IgD-negative memory B cell (primary cell): ENCODE measurements around the gene ZNF627. TPM values are rescaled to one million over a fixed set of nuclear protein-coding genes. Genes with fewer than 3 reads are reported as not detected.
"Not testable (repeated sequence)": the region's sequence is repeated elsewhere in the genome, so short reads cannot be mapped to it uniquely, and the experiment has no call there.

Source experiments
- H3K27ac Mint-ChIP-seq, 3 donors: one replicate each; pipeline ENCODE4 v1.8.0; 2020 to 2022; ENCODE audit warnings: mild to moderate bottlenecking in 3 of 3, mixed read lengths in 3 of 3, moderate library complexity in 1 of 3
- H3K27me3 Mint-ChIP-seq: one replicate; pipeline ENCODE4 v1.8.0; 2021; ENCODE audit warnings: mixed read lengths
- H3K36me3 Mint-ChIP-seq: one replicate; pipeline ENCODE4 v1.8.0; 2020; ENCODE audit warnings: mild to moderate bottlenecking, mixed read lengths
- H3K4me1 Mint-ChIP-seq, 3 donors: one replicate each; pipeline ENCODE4 v1.8.0; 2020 to 2022; ENCODE audit warnings: mixed read lengths in 3 of 3, mild to moderate bottlenecking in 1 of 3
- H3K4me3 Mint-ChIP-seq, 4 donors: one replicate each; pipeline ENCODE4 v1.8.0; 2020 to 2022; ENCODE audit warnings: mild to moderate bottlenecking in 4 of 4, mixed read lengths in 4 of 4, moderate library complexity in 3 of 4
- H3K9me3 Mint-ChIP-seq, 3 donors: one replicate each; pipeline ENCODE4 v1.8.0; 2020 to 2021; ENCODE audit warnings: mixed read lengths in 3 of 3, mild to moderate bottlenecking in 1 of 3
- polyA plus RNA-seq: library from polyadenylated mRNA; unstranded; fragments of 300-500 nt; fragmentation: Illumina TruSeq; gene quantifications from one replicate; pipeline ENCODE4 v1.2.3, GENCODE V29; 2021

The ZNF627 gene
- polyA plus RNA-seq, 1 donor from 2014 or later, result 7.7 TPM

- Mint-ChIP-seq H3K27me3 (peaks cover 19% of the 10 kb centered on the region), H3K4me1 (peaks cover 11 to 14% (median 13%) of the 10 kb centered on the region in 3 donors), H3K36me3 (peaks cover under 1% of the 10 kb centered on the region), H3K4me3 (no peak overlapping the region), H3K9me3 (peaks cover 0 to 2% (median 2%) of the 10 kb centered on the region in 3 donors), H3K27ac (no peak overlapping the region)
These were observed 29.0 kb downstream of the ZNF627 start for GRCh38 chr19:11626252-11626651.

DNA sequence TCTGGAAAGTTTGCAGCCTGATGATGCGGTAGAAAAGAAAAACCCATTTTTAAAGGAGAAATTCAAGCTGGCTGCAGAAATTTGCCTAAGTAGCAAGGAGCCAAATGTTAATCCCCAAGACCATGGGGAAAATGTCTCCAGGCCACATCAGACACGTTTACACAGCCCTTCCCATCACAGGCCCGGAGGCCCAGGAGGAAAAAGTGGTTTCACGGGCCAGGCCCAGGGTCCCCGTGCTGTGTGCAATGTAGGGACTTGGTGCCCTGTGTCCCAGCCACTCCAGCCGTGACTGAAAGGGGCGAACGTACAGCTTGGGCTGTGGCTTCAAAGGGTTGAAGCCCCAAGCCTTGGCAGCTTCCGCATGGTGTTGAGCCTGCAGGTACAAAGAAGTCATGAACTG is 35.9 kb downstream of the ZNF627 start:
- no peak overlapping the region for H3K27ac Mint-ChIP-seq
- H3K4me3 Mint-ChIP-seq, result no peak overlapping the region
- peaks cover 0 to 16% (median 15%) of the 10 kb centered on the region in 3 donors for H3K9me3 Mint-ChIP-seq
- peaks cover 2% of the 10 kb centered on the region for H3K36me3 Mint-ChIP-seq
- peaks cover 6% of the 10 kb centered on the region for H3K27me3 Mint-ChIP-seq
- H3K4me1 Mint-ChIP-seq, result peaks cover 0 to 2% (median 0%) of the 10 kb centered on the region in 3 donors

DNA sequence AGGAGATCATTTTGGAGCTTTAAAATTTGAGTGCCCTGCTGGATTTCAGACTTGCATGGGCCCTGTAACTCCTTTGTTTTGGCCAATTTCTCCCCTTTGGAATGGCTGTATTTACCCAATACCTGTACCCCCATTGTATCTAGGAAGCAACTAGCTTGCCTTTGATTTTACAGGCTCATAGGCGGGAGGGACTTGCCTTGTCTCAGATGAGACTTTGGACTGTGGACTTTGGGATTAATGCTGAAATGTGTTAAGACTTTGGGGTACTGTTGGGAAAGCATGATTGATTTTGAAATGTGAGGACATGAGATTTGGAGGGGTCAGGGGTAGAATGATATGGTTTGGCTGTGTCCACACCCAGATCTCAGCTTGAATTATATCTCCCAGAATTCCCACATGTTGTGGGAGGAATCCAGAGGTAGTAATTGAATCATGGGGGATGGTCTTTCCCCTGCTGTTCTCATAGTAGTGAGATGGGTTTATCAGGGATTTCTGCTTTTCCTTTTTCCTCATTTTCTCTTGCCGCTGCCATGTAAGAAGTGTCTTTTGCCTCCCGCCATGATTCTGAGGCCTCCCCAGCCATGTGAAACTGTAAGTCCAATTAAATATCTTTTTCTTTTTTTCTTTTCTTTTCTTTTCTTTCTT is 36.9 kb downstream of the ZNF627 start:
- H3K4me1 Mint-ChIP-seq, H3K4me3 Mint-ChIP-seq, H3K27ac Mint-ChIP-seq, H3K27me3 Mint-ChIP-seq, H3K36me3 Mint-ChIP-seq: not testable (repeated sequence)
- H3K9me3 Mint-ChIP-seq, result peaks cover 0 to 16% (median 15%) of the 10 kb centered on the region in 3 donors

DNA sequence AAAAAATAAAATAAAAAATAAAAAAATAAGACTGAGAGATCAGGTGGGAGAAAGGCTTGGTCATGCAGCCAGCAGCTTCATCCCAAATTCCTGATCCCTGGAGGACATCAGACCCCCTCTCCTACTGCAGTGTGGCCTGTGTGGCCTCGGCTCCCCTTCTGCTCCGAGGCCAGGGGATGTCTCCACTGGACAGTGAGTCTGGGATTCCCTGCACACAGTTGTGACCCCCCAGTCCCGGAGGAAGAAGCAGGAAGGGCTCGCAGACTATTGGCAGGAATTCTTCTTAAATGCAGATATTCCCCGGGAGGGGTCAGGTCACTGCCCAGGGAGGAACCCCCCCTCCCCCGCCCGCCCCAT is 41.9 kb downstream of the ZNF627 start:
- Mint-ChIP-seq H3K27ac (peak overlapping the region in 1 of 3 donors; percentile 39), H3K4me1 (peaks cover 0 to 3% (median 2%) of the 10 kb centered on the region in 3 donors), H3K36me3 (peaks cover 2% of the 10 kb centered on the region), H3K4me3 (peak overlapping the region in 3 of 4 donors; percentile 76 to 94 (median 79)), H3K9me3 (peaks cover 0 to 1% (median 0%) of the 10 kb centered on the region in 3 donors), H3K27me3 (peaks cover 7% of the 10 kb centered on the region)

DNA sequence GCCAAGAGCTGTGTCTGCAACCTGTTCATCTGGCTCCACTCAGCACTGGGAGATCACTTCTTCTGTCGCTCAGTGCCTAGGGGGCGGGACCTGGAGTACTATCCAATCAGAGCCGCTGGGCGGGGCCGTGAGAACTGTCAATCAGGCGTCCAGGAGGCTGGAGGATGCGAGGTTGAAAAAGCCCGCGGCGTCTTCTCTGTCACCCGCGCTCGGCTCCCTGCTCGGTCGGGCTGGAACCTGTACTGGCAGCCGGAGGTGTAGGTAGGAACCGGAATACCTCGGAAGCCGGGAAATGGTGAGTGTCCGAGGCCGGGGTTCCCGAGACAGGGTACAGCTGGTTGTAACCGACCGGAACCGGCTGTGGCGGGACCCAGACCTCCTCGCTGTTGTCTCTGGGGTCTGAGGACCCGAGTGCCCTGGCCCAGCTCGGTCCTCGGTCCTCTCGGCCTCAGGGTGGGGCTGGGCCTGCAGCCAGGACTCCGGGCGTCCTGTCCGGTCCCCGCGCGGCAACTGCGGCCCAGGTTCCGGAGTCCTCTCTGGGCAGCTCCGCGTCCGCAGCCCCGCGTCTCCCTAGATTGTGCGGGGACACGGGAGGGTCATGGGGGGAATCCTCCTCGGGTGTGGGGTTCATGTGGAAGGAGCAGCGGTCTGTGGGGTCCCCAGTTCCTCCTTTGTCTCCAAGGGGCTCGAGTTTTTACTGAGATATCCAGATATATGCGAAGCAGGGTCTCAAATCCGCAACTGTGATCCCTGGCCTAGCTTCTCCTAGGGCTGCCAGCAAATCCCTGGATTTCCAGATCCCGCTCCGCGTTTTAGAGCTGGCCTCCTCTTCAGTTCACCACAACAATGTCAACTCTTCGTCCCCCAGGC is 42.6 kb downstream of the ZNF627 start:
- H3K27ac Mint-ChIP-seq, result peak overlapping the region in 1 of 3 donors; percentile 39
- H3K27me3 Mint-ChIP-seq, result peaks cover 7% of the 10 kb centered on the region
- H3K36me3 Mint-ChIP-seq, result peaks cover 2% of the 10 kb centered on the region
- no peaks in the 10 kb centered on the region for H3K9me3 Mint-ChIP-seq
- H3K4me3 Mint-ChIP-seq, result peak overlapping the region; percentile 76 to 94 (median 85)
- H3K4me1 Mint-ChIP-seq, result peaks cover 0 to 3% (median 2%) of the 10 kb centered on the region in 3 donors

DNA sequence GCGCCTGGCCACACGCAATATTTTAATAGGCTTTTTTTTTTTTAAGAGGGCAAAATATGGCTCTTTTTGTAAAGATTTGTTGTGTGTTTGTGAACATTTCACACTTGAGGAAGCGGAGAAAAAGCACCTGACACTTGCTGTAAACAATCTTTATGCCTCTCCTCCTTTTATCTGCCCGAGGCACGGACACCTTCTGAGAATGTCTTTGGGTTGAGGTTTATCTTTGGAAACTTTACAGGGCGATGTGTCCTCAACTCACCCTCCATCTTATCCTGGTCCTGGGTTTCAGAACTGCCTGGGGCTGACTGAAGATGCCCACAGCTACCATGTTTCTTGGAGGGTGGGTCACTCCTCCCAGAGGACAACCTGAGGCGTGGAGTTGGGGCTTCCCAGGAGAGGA is 44.0 kb downstream of the ZNF627 start:
- no peaks in the 10 kb centered on the region for H3K36me3 Mint-ChIP-seq
- peak overlapping the region in 1 of 4 donors; percentile 70 for H3K4me3 Mint-ChIP-seq
- peaks cover 0 to 3% (median 0%) of the 10 kb centered on the region in 3 donors for H3K4me1 Mint-ChIP-seq
- H3K9me3 Mint-ChIP-seq, result no peaks in the 10 kb centered on the region
- no peak overlapping the region for H3K27ac Mint-ChIP-seq
- H3K27me3 Mint-ChIP-seq, result peaks cover 7% of the 10 kb centered on the region

GRCh38 chr19:11642902-11643301 is 45.6 kb downstream of the ZNF627 start:
- Mint-ChIP-seq H3K4me3 (no peak overlapping the region), H3K27me3 (peaks cover 7% of the 10 kb centered on the region), H3K27ac (no peak overlapping the region), H3K36me3 (no peaks in the 10 kb centered on the region), H3K9me3 (no peaks in the 10 kb centered on the region), H3K4me1 (peaks cover 0 to 3% (median 0%) of the 10 kb centered on the region in 3 donors)

DNA sequence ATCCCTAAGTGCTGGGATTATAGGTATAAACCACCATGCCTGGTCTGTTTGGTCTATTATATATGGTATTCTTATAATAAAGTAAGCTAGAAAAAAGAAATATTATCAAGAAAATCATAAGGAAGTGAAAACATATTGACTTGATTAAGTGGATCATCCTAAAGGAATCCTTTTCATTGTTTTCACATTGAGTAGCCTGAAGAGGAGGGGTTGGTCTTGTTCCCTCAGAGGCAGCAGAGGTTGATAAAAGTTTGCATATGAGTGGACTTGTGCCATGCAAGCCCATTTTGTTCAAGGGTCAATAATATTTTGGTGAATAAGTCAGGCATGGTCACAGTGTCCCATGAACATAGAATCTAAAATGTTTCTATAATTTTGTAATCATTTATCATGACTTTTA is 52.7 kb downstream of the ZNF627 start:
- Mint-ChIP-seq H3K4me1 (no peaks in the 10 kb centered on the region), H3K36me3 (peaks cover 2% of the 10 kb centered on the region), H3K9me3 (peaks cover 2 to 22% (median 19%) of the 10 kb centered on the region in 3 donors), H3K27ac (no peak overlapping the region), H3K4me3 (no peak overlapping the region), H3K27me3 (no peaks in the 10 kb centered on the region)

DNA sequence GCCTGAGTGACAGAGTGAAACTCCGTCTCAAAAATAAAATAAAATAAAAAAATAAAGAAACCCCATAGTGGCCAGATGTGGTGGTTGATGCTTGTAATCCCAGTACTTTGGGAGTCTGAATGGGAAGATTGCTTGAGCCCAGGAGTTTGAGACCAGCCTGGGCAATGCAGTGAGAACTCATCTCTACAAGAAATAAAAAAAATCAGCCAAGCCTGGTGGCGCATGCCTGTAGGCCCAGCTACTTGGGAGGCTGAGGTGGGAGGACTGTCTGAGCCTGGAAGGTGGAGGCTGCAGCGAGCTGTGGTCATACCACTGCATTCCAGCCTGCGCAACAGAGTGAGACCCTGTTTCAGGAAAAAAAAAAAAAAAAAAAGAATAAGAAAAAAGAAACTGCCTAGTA is 53.8 kb downstream of the ZNF627 start:
- Mint-ChIP-seq H3K4me3 (no peak overlapping the region), H3K36me3 (peaks cover 2% of the 10 kb centered on the region), H3K27ac (no peak overlapping the region), H3K9me3 (peaks cover 4 to 22% (median 19%) of the 10 kb centered on the region in 3 donors), H3K27me3 (no peaks in the 10 kb centered on the region), H3K4me1 (no peaks in the 10 kb centered on the region)

DNA sequence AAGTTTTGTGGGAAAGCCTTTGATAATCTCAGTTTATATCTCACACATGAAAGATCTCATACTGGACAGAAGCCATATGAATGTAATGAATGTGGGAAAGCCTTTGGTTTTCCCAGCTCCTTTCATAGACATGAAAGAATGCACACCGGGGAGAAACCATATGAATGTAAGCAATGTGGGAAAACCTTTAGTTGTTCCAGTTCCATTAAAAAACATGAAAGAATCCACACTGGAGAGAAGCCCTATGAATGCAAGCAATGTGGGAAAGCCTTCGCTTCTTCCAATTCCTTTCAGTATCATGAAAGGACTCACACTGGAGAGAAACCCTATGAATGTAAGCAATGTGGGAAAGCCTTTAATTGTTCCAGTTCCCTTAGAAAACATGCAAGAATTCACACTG is 54.8 kb downstream of the ZNF627 start:
- Mint-ChIP-seq H3K9me3 (peaks cover 4 to 22% (median 19%) of the 10 kb centered on the region in 3 donors), H3K27me3 (no peaks in the 10 kb centered on the region), H3K36me3 (peaks cover 2% of the 10 kb centered on the region), H3K27ac (no peak overlapping the region), H3K4me3 (no peak overlapping the region), H3K4me1 (no peaks in the 10 kb centered on the region)

- Mint-ChIP-seq H3K4me3 (peak overlapping the region in 1 of 4 donors; percentile 32), H3K27me3 (no peaks in the 10 kb centered on the region), H3K4me1 (no peaks in the 10 kb centered on the region), H3K27ac (no peak overlapping the region), H3K9me3 (peaks cover 4 to 22% (median 19%) of the 10 kb centered on the region in 3 donors), H3K36me3 (peaks cover 2% of the 10 kb centered on the region)
These were observed 55.2 kb downstream of the ZNF627 start for GRCh38 chr19:11652492-11652891.

GRCh38 chr19:11656535-11656934 is 59.3 kb downstream of the ZNF627 start:
- peaks cover 1% of the 10 kb centered on the region for H3K27me3 Mint-ChIP-seq
- no peak overlapping the region for H3K27ac Mint-ChIP-seq
- H3K36me3 Mint-ChIP-seq, result peaks cover 2% of the 10 kb centered on the region
- peaks cover 2 to 19% (median 17%) of the 10 kb centered on the region in 3 donors for H3K9me3 Mint-ChIP-seq
- no peak overlapping the region for H3K4me3 Mint-ChIP-seq
- H3K4me1 Mint-ChIP-seq, result no peaks in the 10 kb centered on the region

DNA sequence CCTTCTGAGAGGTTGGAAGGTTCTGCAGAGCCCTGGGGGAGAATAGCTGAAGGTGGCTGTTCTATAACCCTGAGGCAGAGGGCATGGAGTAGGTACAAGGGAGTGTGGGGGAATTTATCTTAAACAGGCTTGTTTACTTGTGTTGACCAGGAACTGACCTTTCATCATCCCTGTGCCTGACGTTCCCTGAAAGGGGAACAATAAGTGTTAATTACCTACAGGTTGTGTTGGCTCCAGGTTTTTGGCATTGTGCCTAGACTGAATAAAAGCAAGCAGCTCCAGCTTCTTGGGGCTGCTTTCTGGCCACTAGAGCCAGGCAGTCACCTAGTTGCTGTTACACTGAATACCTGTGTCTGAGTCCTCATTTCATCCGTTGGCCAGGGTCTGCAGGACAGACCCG is 60.0 kb downstream of the ZNF627 start:
- H3K27ac Mint-ChIP-seq, result no peak overlapping the region
- H3K27me3 Mint-ChIP-seq, result peaks cover 1% of the 10 kb centered on the region
- no peaks in the 10 kb centered on the region for H3K4me1 Mint-ChIP-seq
- peaks cover 1% of the 10 kb centered on the region for H3K36me3 Mint-ChIP-seq
- H3K4me3 Mint-ChIP-seq, result no peak overlapping the region
- H3K9me3 Mint-ChIP-seq, result peaks cover 2 to 12% (median 10%) of the 10 kb centered on the region in 3 donors

DNA sequence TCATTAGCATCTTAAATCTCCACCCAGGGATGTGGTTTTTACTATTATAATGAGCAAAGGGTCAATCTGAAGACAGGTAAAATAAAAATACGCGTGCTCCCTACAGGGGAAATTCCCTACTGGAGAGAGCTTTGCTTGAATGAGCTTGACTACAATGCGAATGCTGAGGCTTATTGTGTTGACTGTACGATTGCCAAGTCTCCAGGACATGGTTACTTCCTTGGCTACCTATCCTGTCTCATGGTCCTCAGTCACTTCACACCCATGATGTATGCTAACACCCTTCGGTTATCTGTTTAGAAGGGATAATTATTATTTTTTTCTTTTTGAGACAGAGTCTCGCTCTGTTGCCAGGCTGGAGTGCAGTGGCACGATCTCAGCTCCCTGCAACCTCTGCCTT is 61.7 kb downstream of the ZNF627 start:
- H3K27me3 Mint-ChIP-seq, result peaks cover 1% of the 10 kb centered on the region
- no peaks in the 10 kb centered on the region for H3K4me1 Mint-ChIP-seq
- no peak overlapping the region for H3K4me3 Mint-ChIP-seq
- H3K36me3 Mint-ChIP-seq, result no peaks in the 10 kb centered on the region
- peaks cover 0 to 2% (median 0%) of the 10 kb centered on the region in 3 donors for H3K9me3 Mint-ChIP-seq
- H3K27ac Mint-ChIP-seq, result no peak overlapping the region

- Mint-ChIP-seq H3K4me3 (no peak overlapping the region), H3K4me1 (no peaks in the 10 kb centered on the region), H3K27me3 (peaks cover 1% of the 10 kb centered on the region), H3K9me3 (peaks cover 0 to 2% (median 0%) of the 10 kb centered on the region in 3 donors), H3K27ac (no peak overlapping the region), H3K36me3 (no peaks in the 10 kb centered on the region)
These were observed 62.3 kb downstream of the ZNF627 start for GRCh38 chr19:11659612-11660011.
